Liver (tissue), 9 donors: Measurements from ENCODE around the gene NAA10. TPM values are rescaled to one million over a fixed set of nuclear protein-coding genes. Genes with fewer than 3 reads are reported as not detected.

ENCODE experiments used
- DNase-seq: peaks from one replicate; pipeline ENCODE4 v3.0.0-alpha.2; 2017; ENCODE audit warnings: low spot score
- H3K27ac ChIP-seq, 2 donors: one replicate each; pipeline ENCODE4 v1.7.0; 2013; ENCODE audit warnings: inconsistent platforms in 2 of 2, low read length in 2 of 2, control low read depth in 1 of 2, low read depth in 1 of 2, mild to moderate bottlenecking in 1 of 2
- H3K27me3 ChIP-seq, 4 donors: one replicate each; pipeline versions ENCODE4 v1.6.1 to v1.7.0; 2013; ENCODE audit warnings: low read length in 3 of 4, inconsistent platforms in 1 of 4, mild to moderate bottlenecking in 1 of 4, moderate library complexity in 1 of 4; ENCODE audit not compliant: control insufficient read depth in 4 of 4, insufficient read depth in 4 of 4
- H3K36me3 ChIP-seq, 4 donors: one replicate each; pipeline versions ENCODE4 v1.6.1 to v1.7.0; 2013; ENCODE audit warnings: low read length in 3 of 4, mild to moderate bottlenecking in 3 of 4, low read depth in 1 of 4, moderate library complexity in 1 of 4; ENCODE audit not compliant: control insufficient read depth in 4 of 4, insufficient read depth in 3 of 4
- H3K4me1 ChIP-seq, 4 donors: one replicate each; pipeline versions ENCODE4 v1.6.1 to v1.7.0; 2013; ENCODE audit warnings: low read length in 3 of 4, mild to moderate bottlenecking in 3 of 4, moderate library complexity in 1 of 4; ENCODE audit not compliant: control insufficient read depth in 4 of 4, insufficient read depth in 4 of 4
- H3K4me3 ChIP-seq, 3 donors: one replicate each; pipeline versions ENCODE4 v1.6.1 to v1.7.0; 2013; ENCODE audit warnings: low read length in 3 of 3, control low read depth in 1 of 3, low read depth in 1 of 3, mild to moderate bottlenecking in 1 of 3
- H3K9ac ChIP-seq, 2 donors: one replicate each; pipeline ENCODE4 v1.7.0; 2013; ENCODE audit warnings: low read length in 2 of 2, mild to moderate bottlenecking in 2 of 2, moderate library complexity in 2 of 2, control low read depth in 1 of 2, low read depth in 1 of 2
- H3K9me3 ChIP-seq, 4 donors: one replicate each; pipeline versions ENCODE4 v1.6.1 to v1.7.0; 2013; ENCODE audit warnings: low read length in 3 of 4; ENCODE audit not compliant: control insufficient read depth in 4 of 4
- EGR1 ChIP-seq, 2 donors: IDR thresholded peaks; 2 replicates each; pipeline ENCODE4 v1.6.1; 2016 to 2018; ENCODE audit warnings: antibody characterized with exemption in 2 of 2, low read depth in 2 of 2
- FOXA2 ChIP-seq: IDR thresholded peaks from 2 replicates; pipeline ENCODE4 v1.6.1; 2016; ENCODE audit warnings: antibody characterized with exemption
- GABPA ChIP-seq, 2 donors: IDR thresholded peaks in 1 of 2; conservative IDR thresholded peaks in 1 of 2; 2 replicates each; pipeline ENCODE4 v1.6.1; 2016; ENCODE audit warnings: antibody characterized with exemption in 2 of 2, mild to moderate bottlenecking in 1 of 2, moderate library complexity in 1 of 2
- HNF4A ChIP-seq, 2 donors: conservative IDR thresholded peaks; 2 replicates each; pipeline ENCODE4 v1.6.1; 2016; ENCODE audit warnings: antibody characterized with exemption in 2 of 2, mild to moderate bottlenecking in 2 of 2
- JUND ChIP-seq, 2 donors: IDR thresholded peaks; 2 replicates each; pipeline ENCODE4 v1.6.1; 2016; ENCODE audit warnings: antibody characterized with exemption in 2 of 2
- NR2F2 ChIP-seq: IDR thresholded peaks from 2 replicates; pipeline ENCODE4 v1.6.1; 2016; ENCODE audit warnings: antibody characterized with exemption
- RXRA ChIP-seq, 2 donors: IDR thresholded peaks; 2 replicates each; pipeline ENCODE4 v1.6.1; 2017 to 2018; ENCODE audit warnings: antibody characterized with exemption in 2 of 2, mild to moderate bottlenecking in 1 of 2
- TAF1 ChIP-seq: conservative IDR thresholded peaks from 2 replicates; pipeline ENCODE4 v1.6.1; 2016; ENCODE audit warnings: antibody characterized with exemption, mild to moderate bottlenecking
- whole genome bisulfite sequencing: extraction: QIAGEN DNeasy Blood & Tissue Kit; methylation state at CpG from one replicate; pipeline ENCODE4 v1.1.7; 2013; 5-methylcytosine and 5-hydroxymethylcytosine counted together
- polyA plus RNA-seq, 2 donors: library from polyadenylated mRNA; stranded (reverse) in 1 of 2; unstranded in 1 of 2; fragments of 200-250 nt in 1 of 2; fragments of >200 nt in 1 of 2; fragmentation: Nextera tagmentation in 1 of 2; extraction: Ambion mirVana in 1 of 2; gene quantifications; one replicate each; pipeline versions ENCODE4 v1.2.1 to v1.2.3, GENCODE V29; 2013 to 2015
- total RNA-seq, 2 donors: library from RNA; depleted of rRNA; stranded (reverse); fragments of >200 nt; gene quantifications; one replicate each; pipeline ENCODE4 v1.2.3, GENCODE V29; 2014
- TF ChIP-seq, protein P1 (sequence below): IDR thresholded peaks from 2 replicates; pipeline ENCODE4 v1.6.1; 2016; ENCODE audit warnings: antibody characterized with exemption
- TF ChIP-seq, protein P2 (sequence below): fragments of 150-350 bp; IDR thresholded peaks from 2 replicates; pipeline ENCODE4 v1.5.1; 2017; ENCODE audit warnings: improper control_type of control experiment, low read depth, low read length; ENCODE audit not compliant: missing input control
- TF ChIP-seq, protein P3 (sequence below): IDR thresholded peaks from 2 replicates; pipeline ENCODE4 v1.6.1; 2016; ENCODE audit warnings: antibody characterized with exemption
- TF ChIP-seq, protein P4 (sequence below): IDR thresholded peaks from 2 replicates; pipeline ENCODE4 v1.6.1; 2016; ENCODE audit warnings: antibody characterized with exemption, mild to moderate bottlenecking
- donor health status: healthy.
- donor health status: healthy.
- donor health status: healthy.
- donor health status: healthy.
- donor health status: healthy.

The NAA10 gene
- total and polyA plus RNA-seq, 4 donors = 20.5 to 58.8 (median 44.4) TPM

DNA sequence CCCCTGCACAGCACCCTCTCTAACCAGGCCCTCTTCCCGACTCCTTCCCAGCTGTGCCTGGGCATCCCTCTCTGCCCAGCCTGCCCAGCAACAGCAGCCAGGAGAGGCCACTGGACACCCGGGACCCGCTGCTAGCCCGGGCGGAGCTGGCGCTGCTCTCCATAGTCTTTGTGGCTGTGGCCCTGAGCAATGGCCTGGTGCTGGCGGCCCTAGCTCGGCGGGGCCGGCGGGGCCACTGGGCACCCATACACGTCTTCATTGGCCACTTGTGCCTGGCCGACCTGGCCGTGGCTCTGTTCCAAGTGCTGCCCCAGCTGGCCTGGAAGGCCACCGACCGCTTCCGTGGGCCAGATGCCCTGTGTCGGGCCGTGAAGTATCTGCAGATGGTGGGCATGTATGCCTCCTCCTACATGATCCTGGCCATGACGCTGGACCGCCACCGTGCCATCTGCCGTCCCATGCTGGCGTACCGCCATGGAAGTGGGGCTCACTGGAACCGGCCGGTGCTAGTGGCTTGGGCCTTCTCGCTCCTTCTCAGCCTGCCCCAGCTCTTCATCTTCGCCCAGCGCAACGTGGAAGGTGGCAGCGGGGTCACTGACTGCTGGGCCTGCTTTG, 29.2 kb downstream of the NAA10 start:
- Histone ChIP-seq H3K4me1 (peaks cover 0 to 10% (median 4%) of the 10 kb centered on the region in 4 donors), H3K36me3 (no peaks in the 10 kb centered on the region), H3K4me3 (no peak overlapping the region), H3K27ac (no peak overlapping the region), H3K9ac (no peak overlapping the region), H3K9me3 (no peaks in the 10 kb centered on the region), H3K27me3 (no peaks in the 10 kb centered on the region)
- TF ChIP-seq, protein P1, sequence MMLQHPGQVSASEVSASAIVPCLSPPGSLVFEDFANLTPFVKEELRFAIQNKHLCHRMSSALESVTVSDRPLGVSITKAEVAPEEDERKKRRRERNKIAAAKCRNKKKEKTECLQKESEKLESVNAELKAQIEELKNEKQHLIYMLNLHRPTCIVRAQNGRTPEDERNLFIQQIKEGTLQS = no peak
- TF ChIP-seq GABPA (IDR thresholded peaks at IDR 0.05 in 1 of 2, conservative IDR thresholded peaks at IDR 0.05 in 1 of 2) = no peak
- TF ChIP-seq RXRA (IDR thresholded peaks at IDR 0.05) = no peak
- TF ChIP-seq JUND (IDR thresholded peaks at IDR 0.05) = no peak
- TF ChIP-seq, protein P2, sequence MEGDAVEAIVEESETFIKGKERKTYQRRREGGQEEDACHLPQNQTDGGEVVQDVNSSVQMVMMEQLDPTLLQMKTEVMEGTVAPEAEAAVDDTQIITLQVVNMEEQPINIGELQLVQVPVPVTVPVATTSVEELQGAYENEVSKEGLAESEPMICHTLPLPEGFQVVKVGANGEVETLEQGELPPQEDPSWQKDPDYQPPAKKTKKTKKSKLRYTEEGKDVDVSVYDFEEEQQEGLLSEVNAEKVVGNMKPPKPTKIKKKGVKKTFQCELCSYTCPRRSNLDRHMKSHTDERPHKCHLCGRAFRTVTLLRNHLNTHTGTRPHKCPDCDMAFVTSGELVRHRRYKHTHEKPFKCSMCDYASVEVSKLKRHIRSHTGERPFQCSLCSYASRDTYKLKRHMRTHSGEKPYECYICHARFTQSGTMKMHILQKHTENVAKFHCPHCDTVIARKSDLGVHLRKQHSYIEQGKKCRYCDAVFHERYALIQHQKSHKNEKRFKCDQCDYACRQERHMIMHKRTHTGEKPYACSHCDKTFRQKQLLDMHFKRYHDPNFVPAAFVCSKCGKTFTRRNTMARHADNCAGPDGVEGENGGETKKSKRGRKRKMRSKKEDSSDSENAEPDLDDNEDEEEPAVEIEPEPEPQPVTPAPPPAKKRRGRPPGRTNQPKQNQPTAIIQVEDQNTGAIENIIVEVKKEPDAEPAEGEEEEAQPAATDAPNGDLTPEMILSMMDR = no peak
- no peak for TF ChIP-seq HNF4A (conservative IDR thresholded peaks at IDR 0.05)
- TF ChIP-seq NR2F2 = no peak
- TF ChIP-seq, protein P3, sequence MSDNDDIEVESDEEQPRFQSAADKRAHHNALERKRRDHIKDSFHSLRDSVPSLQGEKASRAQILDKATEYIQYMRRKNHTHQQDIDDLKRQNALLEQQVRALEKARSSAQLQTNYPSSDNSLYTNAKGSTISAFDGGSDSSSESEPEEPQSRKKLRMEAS = no peak
- TF ChIP-seq, protein P4, sequence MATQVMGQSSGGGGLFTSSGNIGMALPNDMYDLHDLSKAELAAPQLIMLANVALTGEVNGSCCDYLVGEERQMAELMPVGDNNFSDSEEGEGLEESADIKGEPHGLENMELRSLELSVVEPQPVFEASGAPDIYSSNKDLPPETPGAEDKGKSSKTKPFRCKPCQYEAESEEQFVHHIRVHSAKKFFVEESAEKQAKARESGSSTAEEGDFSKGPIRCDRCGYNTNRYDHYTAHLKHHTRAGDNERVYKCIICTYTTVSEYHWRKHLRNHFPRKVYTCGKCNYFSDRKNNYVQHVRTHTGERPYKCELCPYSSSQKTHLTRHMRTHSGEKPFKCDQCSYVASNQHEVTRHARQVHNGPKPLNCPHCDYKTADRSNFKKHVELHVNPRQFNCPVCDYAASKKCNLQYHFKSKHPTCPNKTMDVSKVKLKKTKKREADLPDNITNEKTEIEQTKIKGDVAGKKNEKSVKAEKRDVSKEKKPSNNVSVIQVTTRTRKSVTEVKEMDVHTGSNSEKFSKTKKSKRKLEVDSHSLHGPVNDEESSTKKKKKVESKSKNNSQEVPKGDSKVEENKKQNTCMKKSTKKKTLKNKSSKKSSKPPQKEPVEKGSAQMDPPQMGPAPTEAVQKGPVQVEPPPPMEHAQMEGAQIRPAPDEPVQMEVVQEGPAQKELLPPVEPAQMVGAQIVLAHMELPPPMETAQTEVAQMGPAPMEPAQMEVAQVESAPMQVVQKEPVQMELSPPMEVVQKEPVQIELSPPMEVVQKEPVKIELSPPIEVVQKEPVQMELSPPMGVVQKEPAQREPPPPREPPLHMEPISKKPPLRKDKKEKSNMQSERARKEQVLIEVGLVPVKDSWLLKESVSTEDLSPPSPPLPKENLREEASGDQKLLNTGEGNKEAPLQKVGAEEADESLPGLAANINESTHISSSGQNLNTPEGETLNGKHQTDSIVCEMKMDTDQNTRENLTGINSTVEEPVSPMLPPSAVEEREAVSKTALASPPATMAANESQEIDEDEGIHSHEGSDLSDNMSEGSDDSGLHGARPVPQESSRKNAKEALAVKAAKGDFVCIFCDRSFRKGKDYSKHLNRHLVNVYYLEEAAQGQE = no peak
- DNase-seq = no peak
- 89% methylated on average over 32 of the region's 32 CpGs for WGBS

DNA sequence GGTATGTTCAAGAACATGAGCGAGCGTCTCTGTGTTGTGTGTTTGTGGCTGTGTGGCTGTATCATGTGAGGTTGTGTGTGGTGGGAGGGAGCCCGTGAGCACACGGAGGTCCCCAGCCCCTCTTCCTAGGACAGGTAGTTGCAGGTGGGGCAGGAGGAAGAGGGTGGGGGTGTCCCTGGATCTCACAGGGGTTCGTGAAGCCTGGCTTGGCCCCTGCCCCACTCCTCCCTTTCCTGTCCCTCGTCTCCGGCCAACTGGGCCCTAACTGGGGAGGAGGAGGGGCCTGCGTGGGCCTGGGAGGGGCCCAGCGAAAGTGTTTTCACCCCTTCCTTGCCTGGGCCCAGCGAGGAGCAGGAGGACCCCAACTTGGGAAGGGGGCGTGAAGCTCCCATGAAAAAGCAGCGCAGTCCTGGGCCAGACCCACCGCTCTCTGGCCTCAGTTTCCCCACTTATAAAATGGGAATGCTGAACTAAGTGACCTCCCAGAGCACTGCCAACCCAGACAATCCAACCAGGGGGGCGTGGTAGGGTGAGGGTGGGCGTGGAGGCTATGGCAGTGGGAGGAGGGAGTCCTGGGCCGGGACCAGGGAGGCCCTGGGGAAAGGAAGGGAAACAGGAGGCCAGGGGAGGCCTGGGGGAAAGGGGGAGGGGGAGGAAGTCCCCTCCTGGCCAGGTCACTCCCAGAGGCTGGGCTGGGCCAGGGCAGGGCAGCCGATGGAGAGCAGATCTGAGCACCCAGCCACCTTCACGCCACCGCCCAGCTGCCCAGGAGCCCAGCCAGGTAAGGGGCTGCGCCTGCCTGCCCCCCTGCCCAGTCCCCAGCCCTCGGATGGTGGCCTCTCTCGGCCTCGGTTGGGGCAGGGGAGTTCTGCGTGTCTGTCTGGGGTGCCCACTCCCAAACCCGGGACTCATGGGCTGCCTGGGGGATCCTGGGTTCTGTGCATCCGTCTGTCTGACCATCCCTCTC, 30.6 kb downstream of the NAA10 start, which contains the start of gene AVPR2:
AVPR2 (plus strand) TSS at position 683 of the 967 bp plus-strand sequence. CDS start 473 bp downstream, outside the sequence.
- Histone ChIP-seq H3K9ac (no peak within 1 kb of the TSS), H3K4me1 (peaks cover 0 to 10% (median 4%) of the 10 kb centered on the region in 4 donors), H3K4me3 (no peak within 1 kb of the TSS), H3K9me3 (no peaks in the 10 kb centered on the region), H3K27me3 (no peaks in the 10 kb centered on the region), H3K36me3 (no peaks in the 10 kb centered on the region), H3K27ac (no peak within 1 kb of the TSS)
- no peak for DNase-seq
- WGBS = 44% methylated on average over 26 of the region's 26 CpGs
- TF ChIP-seq TAF1 (no peak), RXRA (IDR thresholded peaks at IDR 0.05) (no peak), FOXA2 (no peak), GABPA (IDR thresholded peaks at IDR 0.05 in 1 of 2, conservative IDR thresholded peaks at IDR 0.05 in 1 of 2) (no peak), NR2F2 (no peak), JUND (IDR thresholded peaks at IDR 0.05) (no peak), EGR1 (IDR thresholded peaks at IDR 0.05; ENCODE audit: low read depth in 2 of 2) (no peak)
- TF ChIP-seq, protein P4 = no peak
- TF ChIP-seq, protein P3 = no peak
- TF ChIP-seq, protein P2 = no peak
